ENCODE measurements around the gene BORCS8.
A peak's percentile ranks its signal among the peaks of the same experiment; 100 is the strongest.
"Not testable (repeated sequence)": the region's sequence is repeated elsewhere in the genome, so short reads cannot be mapped to it uniquely, and the experiment has no call there.

The BORCS8 gene

DNA sequence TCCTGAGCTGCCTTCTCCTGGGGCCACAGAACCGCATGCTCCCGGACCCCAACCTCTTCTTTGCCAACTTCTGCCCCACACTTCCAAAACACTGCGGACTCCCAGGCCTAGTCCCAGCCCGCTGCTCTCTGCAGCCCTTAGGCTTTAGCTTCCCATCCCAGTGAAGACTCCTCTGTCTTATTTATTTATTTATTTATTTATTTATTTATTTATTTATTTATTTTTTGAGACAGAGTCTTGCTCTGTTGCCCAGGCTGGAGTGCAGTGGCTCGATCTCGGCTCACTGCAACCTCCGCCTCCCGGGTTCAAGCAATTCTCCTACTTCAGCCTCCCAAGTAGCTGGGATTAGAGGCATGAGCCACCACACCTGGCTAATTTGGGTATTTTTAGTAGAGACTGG lies 43.4 kb downstream of the BORCS8 start:
- H3K27ac Mint-ChIP-seq (ENCODE audit: low read depth): not testable (repeated sequence)

DNA sequence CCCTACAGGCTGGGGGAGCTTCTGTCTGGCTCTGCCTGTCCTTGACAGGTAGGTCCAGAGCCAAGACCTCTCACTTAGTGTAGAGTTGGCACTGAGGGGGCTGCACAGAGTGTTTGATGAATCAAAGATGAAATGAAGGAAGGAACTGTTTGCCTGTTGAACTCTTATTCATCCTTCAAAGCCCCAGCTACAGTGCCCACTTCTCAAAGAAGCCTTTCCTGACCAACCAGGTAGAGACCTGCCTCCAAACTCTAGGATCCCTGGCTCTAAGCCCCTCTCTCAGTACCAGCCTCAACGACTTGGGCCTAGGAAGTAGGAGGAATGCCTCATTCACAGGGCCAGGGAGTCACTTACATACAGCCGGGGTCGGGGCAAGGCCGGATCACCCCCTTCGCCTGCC lies 44.6 kb downstream of the BORCS8 start:
- H3K4me1 Mint-ChIP-seq: no peaks in the 10 kb centered on the region
- no peaks in the 10 kb centered on the region for H3K27me3 Mint-ChIP-seq
- H3K27ac Mint-ChIP-seq (ENCODE audit: low read depth): no peak overlapping the region
- no peaks in the 10 kb centered on the region for H3K9me3 Mint-ChIP-seq
- ATAC-seq (replicated peaks; ENCODE audit: extremely low read depth, poor library complexity, severe bottlenecking) (no peak), DNase-seq (ENCODE audit: low spot score in 2 of 2) (no peak)
- H3K4me3 Mint-ChIP-seq: no peak overlapping the region
- peaks cover 15% of the 10 kb centered on the region for H3K36me3 Mint-ChIP-seq (ENCODE audit: insufficient read depth)

More for the DNA sequence above, 43.4 kb downstream of the BORCS8 start:
- not testable (repeated sequence) for H3K4me3 Mint-ChIP-seq; H3K4me1 Mint-ChIP-seq; H3K9me3 Mint-ChIP-seq; H3K27me3 Mint-ChIP-seq; ATAC-seq (replicated peaks; ENCODE audit: extremely low read depth, poor library complexity, severe bottlenecking); DNase-seq (ENCODE audit: low spot score in 2 of 2)
- H3K36me3 Mint-ChIP-seq (ENCODE audit: insufficient read depth): peaks cover 15% of the 10 kb centered on the region

DNA sequence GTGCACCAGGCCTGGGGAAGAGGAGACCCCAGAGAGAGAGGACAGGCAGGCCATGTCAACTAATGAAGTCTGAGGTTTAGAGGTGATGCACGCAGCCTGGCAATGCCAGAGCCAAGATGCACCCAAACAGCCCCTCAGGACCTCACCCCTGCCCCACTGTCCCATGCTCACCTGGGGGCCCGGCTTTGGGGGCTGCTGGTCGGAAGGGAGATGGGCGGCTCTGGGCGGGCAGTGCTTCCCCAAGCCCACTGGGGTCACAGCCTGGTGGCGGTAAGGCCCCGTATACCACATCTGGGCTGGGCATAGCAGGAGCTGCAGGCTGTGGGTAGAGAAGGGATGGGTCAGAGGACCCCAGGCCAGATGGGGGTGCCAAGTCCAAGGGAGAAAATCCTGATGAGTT lies 45.1 kb downstream of the BORCS8 start:
- Mint-ChIP-seq H3K27ac (ENCODE audit: low read depth) (no peak overlapping the region), H3K4me1 (no peaks in the 10 kb centered on the region), H3K36me3 (ENCODE audit: insufficient read depth) (peaks cover 15% of the 10 kb centered on the region), H3K4me3 (no peak overlapping the region), H3K9me3 (no peaks in the 10 kb centered on the region), H3K27me3 (no peaks in the 10 kb centered on the region)
- DNase-seq (ENCODE audit: low spot score in 2 of 2) (no peak), ATAC-seq (replicated peaks; ENCODE audit: extremely low read depth, poor library complexity, severe bottlenecking) (no peak)

DNA sequence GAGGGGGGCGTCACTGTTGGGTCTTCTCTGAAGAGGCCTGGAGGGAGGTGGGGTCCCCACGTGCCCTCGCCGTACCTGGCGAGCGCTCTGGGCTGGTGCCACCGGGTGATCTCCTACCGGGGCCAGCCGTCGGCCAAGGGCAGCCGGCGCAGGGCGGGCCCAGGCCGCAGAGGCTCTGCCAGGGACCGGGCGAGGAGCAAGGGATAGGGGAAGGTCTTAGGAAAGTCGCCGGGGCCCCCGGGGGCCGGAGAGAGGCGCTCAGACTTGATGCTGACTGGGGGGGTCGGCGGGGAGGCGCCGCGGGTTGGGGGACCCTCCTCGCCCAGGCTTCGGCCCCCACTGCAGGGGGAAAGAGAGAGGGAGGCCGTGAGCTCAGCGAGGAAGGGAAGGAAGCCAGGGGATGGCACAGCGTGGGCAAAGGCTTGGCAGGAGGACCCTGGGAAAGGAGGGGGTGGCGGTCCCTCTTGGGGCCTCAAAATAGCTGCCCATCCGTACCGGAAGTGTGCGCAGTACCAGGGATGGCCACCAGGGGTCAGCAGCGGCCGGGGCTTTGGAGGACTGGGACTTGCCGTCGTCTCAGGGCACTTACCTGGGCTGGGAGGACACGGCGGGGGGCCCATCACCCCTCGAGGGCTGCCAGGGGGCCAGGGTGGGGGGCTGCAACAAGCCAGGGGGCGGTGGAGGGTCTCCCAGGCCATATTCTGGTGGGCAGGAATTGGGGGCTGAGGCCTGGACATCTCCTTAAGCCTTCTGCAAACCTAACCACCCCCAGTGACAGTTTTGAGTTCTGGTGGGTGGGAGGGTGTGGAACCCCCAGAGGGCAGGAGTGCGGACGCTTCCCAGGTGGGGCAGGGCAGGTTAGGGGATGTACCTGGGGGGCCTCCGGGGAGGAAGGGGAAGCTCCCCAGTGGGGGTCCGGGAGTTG lies 46.0 kb downstream of the BORCS8 start:
- Mint-ChIP-seq H3K4me1 (no peaks in the 10 kb centered on the region), H3K4me3 (no peak overlapping the region), H3K27ac (ENCODE audit: low read depth) (peak overlapping the region; percentile 65), H3K9me3 (no peaks in the 10 kb centered on the region), H3K36me3 (ENCODE audit: insufficient read depth) (peaks cover 15% of the 10 kb centered on the region), H3K27me3 (no peaks in the 10 kb centered on the region)
- ATAC-seq (replicated peaks; ENCODE audit: extremely low read depth, poor library complexity, severe bottlenecking) (no peak), DNase-seq (ENCODE audit: low spot score in 2 of 2) (peak; percentile 76 to 93)

DNA sequence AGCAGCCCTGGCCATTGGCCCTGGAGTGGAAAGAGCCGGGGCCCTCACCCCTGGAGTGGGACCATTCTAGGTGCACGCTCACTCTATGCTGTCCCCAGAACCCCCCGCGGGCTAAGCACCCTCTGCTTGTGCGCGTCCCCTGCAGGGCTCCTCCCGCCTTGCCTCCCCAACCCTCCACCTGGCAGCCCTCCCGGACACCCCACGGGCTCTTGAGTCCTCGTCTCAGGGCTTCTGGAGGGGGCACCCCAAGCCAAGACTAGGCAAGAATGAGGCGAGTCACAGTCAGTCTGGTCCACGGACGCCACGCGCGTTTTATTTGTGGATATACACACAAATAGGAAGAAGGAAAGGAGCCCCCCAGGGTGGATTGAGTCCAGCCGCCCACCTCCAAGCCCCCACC lies 46.7 kb downstream of the BORCS8 start:
- H3K27me3 Mint-ChIP-seq: no peaks in the 10 kb centered on the region
- H3K9me3 Mint-ChIP-seq: no peaks in the 10 kb centered on the region
- no peaks in the 10 kb centered on the region for H3K4me1 Mint-ChIP-seq
- H3K27ac Mint-ChIP-seq (ENCODE audit: low read depth): peak overlapping the region; percentile 65
- peaks cover 15% of the 10 kb centered on the region for H3K36me3 Mint-ChIP-seq (ENCODE audit: insufficient read depth)
- DNase-seq (ENCODE audit: low spot score in 2 of 2) (no peak), ATAC-seq (replicated peaks; ENCODE audit: extremely low read depth, poor library complexity, severe bottlenecking) (no peak)
- no peak overlapping the region for H3K4me3 Mint-ChIP-seq

DNA sequence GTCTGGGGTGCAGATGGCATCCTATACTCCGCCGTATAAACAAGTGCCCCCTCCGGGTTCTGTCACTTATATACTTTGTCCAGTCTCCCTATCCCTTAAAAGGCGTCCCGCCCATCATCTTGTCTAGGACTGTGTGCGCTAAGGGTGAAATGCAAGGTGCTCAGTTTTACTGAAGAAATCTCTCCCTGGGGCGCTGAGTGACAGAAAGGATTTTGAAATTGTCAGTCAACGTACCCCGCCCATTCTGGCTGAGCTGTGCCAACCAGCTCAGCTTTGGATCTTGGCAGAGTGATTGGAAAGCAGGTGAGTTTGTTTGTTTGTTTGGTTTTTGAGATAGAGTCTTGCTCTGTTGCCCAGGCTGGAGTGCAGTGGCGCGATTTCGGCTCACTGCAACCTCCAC lies 49.6 kb downstream of the BORCS8 start:
- Mint-ChIP-seq H3K36me3 (ENCODE audit: insufficient read depth) (peaks cover 18% of the 10 kb centered on the region), H3K27ac (ENCODE audit: low read depth) (no peak overlapping the region), H3K4me3 (no peak overlapping the region), H3K27me3 (no peaks in the 10 kb centered on the region), H3K9me3 (no peaks in the 10 kb centered on the region), H3K4me1 (peaks cover 25% of the 10 kb centered on the region)
- DNase-seq (ENCODE audit: low spot score in 2 of 2) (no peak), ATAC-seq (replicated peaks; ENCODE audit: extremely low read depth, poor library complexity, severe bottlenecking) (no peak)

DNA sequence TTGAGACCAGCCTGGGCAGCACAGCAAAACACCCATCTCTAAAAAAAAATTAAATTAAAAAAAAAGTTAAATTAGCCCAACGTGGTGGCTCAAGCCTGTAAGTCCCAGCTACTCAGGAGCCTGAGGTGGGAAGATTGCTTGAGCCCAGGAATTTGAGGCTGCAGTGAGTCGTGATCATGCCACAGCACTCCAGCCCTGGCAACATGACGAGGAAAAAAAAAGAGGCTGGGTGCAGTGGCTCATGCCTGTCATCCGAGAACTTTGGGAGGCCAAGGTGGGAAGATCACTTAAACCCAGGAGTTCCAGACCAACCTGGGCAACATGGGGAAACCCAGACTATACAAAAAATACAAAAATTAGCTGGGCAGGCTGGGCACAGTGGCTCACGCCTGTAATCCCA lies 51.5 kb downstream of the BORCS8 start:
- DNase-seq (ENCODE audit: low spot score in 2 of 2) (no peak), ATAC-seq (replicated peaks; ENCODE audit: extremely low read depth, poor library complexity, severe bottlenecking) (no peak)
- Mint-ChIP-seq H3K9me3 (no peaks in the 10 kb centered on the region), H3K27me3 (no peaks in the 10 kb centered on the region), H3K27ac (ENCODE audit: low read depth) (no peak overlapping the region), H3K4me1 (peaks cover 32% of the 10 kb centered on the region), H3K4me3 (no peak overlapping the region), H3K36me3 (ENCODE audit: insufficient read depth) (peaks cover 13% of the 10 kb centered on the region)

DNA sequence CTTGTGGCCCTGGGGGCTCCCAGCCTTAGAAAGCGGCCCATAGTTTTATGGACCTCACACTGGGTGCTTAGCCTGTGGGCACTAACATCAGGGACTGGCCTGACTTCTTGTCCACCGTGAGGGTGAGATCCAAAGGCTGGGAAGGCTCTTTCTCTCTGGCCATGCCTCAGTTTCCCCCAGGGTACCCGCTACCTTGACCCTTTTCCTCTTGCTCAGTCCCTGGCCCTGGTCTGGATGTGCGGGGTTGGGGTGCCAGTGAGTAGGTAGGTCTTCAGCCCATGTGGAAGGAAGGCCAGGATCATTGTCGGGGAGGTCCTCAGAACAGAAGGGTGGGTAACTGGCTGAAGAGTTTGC lies 52.1 kb downstream of the BORCS8 start:
- peaks cover 37% of the 10 kb centered on the region for H3K4me1 Mint-ChIP-seq
- no peak for ATAC-seq (replicated peaks; ENCODE audit: extremely low read depth, poor library complexity, severe bottlenecking)
- no peak for DNase-seq (ENCODE audit: low spot score in 2 of 2)
- H3K27ac Mint-ChIP-seq (ENCODE audit: low read depth): peak overlapping the region; percentile 29
- H3K27me3 Mint-ChIP-seq: no peaks in the 10 kb centered on the region
- H3K4me3 Mint-ChIP-seq: no peak overlapping the region
- peaks cover 12% of the 10 kb centered on the region for H3K36me3 Mint-ChIP-seq (ENCODE audit: insufficient read depth)
- no peaks in the 10 kb centered on the region for H3K9me3 Mint-ChIP-seq

DNA sequence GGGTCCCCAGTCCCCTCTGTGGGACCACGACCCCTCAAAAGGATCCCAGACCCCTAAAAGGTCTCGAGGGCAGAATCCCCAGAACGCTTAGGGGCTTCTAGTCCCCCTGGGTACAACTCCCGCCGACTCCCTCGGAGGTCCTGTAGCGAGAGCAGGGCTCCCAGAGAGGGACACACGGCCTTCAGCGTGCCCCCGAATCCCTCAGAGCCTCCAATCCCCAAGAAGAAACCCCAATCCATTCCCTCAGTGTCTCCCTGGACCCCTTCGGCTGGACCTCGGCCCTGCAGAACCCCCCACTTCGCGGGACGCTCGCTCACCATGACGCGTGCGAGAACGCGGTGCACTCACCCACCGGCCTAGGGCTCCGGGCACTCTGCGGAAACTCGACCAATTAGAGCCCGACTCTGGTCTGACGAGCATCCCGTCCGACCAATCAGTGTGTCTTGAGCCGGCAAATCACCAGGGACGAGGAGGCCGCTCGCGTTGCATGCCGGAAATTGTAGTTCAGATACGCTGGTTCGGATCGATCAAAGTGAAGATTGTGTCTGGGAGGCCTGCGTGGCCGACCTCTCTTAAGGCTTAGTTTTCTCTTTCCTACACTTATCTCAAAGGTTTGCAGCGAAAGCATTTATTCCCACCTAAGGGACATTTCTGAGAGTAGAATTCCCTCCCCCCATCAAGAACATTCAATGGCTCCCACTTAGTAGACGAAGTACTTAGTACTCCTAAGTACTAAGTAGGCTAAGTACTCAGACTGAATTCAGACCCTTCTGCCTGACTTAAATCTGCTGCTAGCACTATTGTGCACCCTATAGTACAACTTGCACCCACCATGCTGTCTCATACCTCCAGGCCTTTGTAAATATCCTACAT lies 53.6 kb downstream of the BORCS8 start, which contains the start of gene TMEM161A:
TSS of gene TMEM161A (minus strand) at position 370 of the 873 bp plus-strand sequence. CDS start at position 320, 50 bp downstream.
- Mint-ChIP-seq H3K27me3 (no peaks in the 10 kb centered on the region), H3K4me1 (peaks cover 40% of the 10 kb centered on the region), H3K27ac (ENCODE audit: low read depth) (peak within 1 kb of the TSS; percentile 94), H3K36me3 (ENCODE audit: insufficient read depth) (peaks cover 14% of the 10 kb centered on the region), H3K4me3 (peak within 1 kb of the TSS; percentile 90), H3K9me3 (no peaks in the 10 kb centered on the region)
- ATAC-seq (replicated peaks; ENCODE audit: extremely low read depth, poor library complexity, severe bottlenecking) (peak; percentile 100), DNase-seq (ENCODE audit: low spot score in 2 of 2) (peak; percentile 93 to 94)

DNA sequence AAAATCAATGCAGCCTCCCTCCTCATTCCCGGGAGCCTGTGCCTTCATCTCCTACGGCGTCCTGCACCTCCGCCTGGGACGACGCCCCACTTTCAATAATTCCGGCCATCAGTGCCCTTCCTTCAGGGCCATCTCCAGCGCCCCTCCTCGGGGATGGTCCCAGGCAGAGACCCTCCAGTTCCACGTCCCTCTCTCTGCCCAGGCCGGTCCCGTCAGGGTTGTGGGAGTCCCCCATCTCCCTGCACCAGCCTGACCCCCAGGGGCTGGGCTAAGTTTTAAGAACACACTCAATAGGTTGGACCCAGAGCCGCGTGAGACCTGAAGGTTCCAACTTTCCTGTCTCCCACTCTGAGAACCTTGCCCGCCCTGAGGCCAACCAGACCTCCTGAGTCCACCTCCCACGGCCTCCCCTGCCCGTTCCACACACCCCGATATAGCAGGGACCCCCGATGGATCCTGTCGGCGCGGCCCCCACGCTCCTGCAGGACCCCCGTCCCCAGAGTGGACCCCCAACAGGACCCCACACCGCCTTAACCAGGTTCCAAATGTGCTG lies 54.3 kb downstream of the BORCS8 start:
- no peaks in the 10 kb centered on the region for H3K27me3 Mint-ChIP-seq
- H3K27ac Mint-ChIP-seq (ENCODE audit: low read depth): peak overlapping the region; percentile 94
- DNase-seq (ENCODE audit: low spot score in 2 of 2): no peak
- no peak for ATAC-seq (replicated peaks; ENCODE audit: extremely low read depth, poor library complexity, severe bottlenecking)
- no peaks in the 10 kb centered on the region for H3K9me3 Mint-ChIP-seq
- peaks cover 15% of the 10 kb centered on the region for H3K36me3 Mint-ChIP-seq (ENCODE audit: insufficient read depth)
- H3K4me3 Mint-ChIP-seq: peak overlapping the region; percentile 90
- H3K4me1 Mint-ChIP-seq: peaks cover 40% of the 10 kb centered on the region

DNA sequence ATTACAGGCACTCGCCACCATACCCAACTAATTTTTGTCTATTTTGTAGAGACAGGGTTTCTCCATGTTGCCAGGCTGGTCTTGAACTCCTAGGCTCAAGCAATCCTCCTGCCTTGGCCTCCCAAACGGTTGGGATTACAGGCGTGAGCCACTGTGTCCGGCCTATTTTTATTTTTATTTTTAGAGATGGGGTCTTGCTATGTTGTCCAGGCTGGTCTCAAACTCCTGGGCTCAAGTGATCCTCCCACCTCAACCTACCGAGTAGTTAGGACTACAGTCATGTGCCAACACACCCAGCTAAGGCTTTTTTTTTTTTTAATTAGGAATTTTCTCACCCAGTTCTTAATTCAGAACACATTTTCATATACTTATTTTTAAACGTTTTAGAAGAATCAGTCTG lies 56.2 kb downstream of the BORCS8 start:
- H3K36me3 Mint-ChIP-seq (ENCODE audit: insufficient read depth): peaks cover 15% of the 10 kb centered on the region
- not testable (repeated sequence) for H3K27ac Mint-ChIP-seq (ENCODE audit: low read depth); DNase-seq (ENCODE audit: low spot score in 2 of 2); H3K4me3 Mint-ChIP-seq; H3K9me3 Mint-ChIP-seq; H3K27me3 Mint-ChIP-seq; ATAC-seq (replicated peaks; ENCODE audit: extremely low read depth, poor library complexity, severe bottlenecking)
- peaks cover 40% of the 10 kb centered on the region for H3K4me1 Mint-ChIP-seq

DNA sequence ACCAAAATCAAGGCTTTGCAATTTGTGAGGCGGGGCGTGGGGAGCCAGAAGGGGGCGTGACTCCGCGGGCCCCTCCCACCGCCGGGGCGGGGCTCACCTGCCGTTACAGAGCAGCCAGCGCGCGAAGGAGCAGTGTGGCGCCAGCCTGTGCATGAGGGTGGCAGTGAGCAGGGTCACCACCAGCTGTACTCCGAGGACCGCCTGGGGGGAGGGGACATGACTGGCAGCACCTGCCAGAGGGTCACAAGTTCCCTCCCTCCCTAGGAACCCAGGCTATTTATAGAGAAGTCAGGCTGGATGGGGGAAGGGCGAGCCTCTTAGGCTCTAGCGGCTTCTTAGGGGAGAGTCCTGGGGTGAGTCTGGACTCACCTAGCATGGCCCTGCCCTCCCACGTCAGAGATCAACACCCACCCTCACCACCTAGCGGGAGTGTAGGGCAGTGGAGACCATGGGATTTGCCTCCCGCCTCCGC lies 57.2 kb downstream of the BORCS8 start:
- Mint-ChIP-seq H3K4me3 (no peak overlapping the region), H3K27me3 (no peaks in the 10 kb centered on the region), H3K27ac (ENCODE audit: low read depth) (no peak overlapping the region), H3K4me1 (peaks cover 37% of the 10 kb centered on the region), H3K9me3 (no peaks in the 10 kb centered on the region), H3K36me3 (ENCODE audit: insufficient read depth) (peaks cover 15% of the 10 kb centered on the region)
- ATAC-seq (replicated peaks; ENCODE audit: extremely low read depth, poor library complexity, severe bottlenecking): no peak
- no peak for DNase-seq (ENCODE audit: low spot score in 2 of 2)
